ENCODE measurements around the gene BDH2. TPM values are rescaled to one million over a fixed set of nuclear protein-coding genes. Genes with fewer than 3 reads are reported as not detected.

BDH2 gene
- total RNA-seq, 1 donor from 2014 or later, result 27.2 TPM

DNA sequence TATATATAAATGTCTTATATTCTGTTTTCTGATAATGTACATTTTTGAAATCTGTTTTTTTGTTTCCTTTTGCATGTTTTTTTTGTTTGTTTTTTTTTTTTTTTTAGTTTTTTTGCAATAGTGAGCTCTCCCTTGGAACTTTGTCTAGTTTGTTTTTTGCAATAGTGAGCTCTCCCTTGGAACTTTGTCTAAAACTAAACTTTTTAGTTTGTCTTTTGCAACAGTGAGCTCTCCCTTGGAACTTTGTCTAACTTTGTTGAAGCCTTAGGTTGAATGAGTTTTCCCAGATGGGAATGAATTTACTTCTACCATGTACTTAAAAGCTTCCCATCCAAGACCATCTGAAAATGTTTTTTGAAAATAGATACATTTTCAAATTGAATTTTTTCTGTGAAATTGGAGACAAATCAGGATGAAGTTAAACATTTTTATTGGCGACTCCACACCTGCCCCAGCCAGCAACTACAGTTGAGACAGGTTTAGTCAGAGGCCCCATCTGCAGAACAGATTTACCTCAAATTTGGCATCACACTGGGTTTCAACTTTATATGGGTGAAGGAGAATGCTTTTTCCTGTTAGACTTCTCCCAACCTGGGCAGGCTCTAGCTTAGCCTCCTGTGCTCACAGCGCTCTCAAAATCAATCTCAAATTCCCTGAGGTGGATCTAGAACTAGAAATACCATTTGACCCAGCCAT lies 39.0 kb downstream of the BDH2 start:
- H3K4me3 ChIP-seq, result no peak overlapping the region
- DNase-seq, result no peak
- no peak overlapping the region for H3K27ac ChIP-seq (replicated peaks)
- intact Hi-C loops (cut with micrococcal nuclease), result no loop called here
- H3K9me3 ChIP-seq (replicated peaks), result no peaks in the 10 kb centered on the region
- H3K4me1 ChIP-seq, result no peaks in the 10 kb centered on the region
- H3K27me3 ChIP-seq (ENCODE audit: low read depth), result no peaks in the 10 kb centered on the region
- H3K36me3 ChIP-seq, result no peaks in the 10 kb centered on the region
- TF ChIP-seq, protein P1, sequence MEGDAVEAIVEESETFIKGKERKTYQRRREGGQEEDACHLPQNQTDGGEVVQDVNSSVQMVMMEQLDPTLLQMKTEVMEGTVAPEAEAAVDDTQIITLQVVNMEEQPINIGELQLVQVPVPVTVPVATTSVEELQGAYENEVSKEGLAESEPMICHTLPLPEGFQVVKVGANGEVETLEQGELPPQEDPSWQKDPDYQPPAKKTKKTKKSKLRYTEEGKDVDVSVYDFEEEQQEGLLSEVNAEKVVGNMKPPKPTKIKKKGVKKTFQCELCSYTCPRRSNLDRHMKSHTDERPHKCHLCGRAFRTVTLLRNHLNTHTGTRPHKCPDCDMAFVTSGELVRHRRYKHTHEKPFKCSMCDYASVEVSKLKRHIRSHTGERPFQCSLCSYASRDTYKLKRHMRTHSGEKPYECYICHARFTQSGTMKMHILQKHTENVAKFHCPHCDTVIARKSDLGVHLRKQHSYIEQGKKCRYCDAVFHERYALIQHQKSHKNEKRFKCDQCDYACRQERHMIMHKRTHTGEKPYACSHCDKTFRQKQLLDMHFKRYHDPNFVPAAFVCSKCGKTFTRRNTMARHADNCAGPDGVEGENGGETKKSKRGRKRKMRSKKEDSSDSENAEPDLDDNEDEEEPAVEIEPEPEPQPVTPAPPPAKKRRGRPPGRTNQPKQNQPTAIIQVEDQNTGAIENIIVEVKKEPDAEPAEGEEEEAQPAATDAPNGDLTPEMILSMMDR (IDR thresholded peaks at IDR 0.05; ENCODE audit: borderline replicate concordance), result no peak

DNA sequence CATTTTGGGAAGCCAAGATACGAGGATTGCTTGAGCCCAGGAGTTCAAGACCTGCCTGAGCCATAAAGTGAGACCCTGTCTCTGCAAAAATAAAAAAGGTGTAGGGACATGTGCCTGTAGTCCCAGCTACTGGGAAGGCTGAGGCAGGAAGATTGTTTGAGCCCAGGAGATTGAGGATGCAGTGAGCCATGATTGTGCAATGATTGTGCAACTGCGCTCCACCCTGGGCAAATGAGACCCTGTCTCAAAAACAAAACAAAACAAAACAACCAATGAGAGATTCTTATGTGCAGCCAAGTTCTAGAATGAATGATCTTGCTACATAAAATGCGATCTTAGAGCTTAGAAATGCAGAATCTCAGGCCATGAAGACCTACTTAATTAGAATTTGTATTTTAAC lies 45.6 kb downstream of the BDH2 start:
- no peak overlapping the region for H3K4me3 ChIP-seq
- TF ChIP-seq, protein P1 (IDR thresholded peaks at IDR 0.05; ENCODE audit: borderline replicate concordance), result no peak

GRCh38 chr4:103052779-103053178 lies 46.9 kb downstream of the BDH2 start:
- Histone ChIP-seq H3K27ac (replicated peaks) (no peak overlapping the region), H3K4me1 (no peaks in the 10 kb centered on the region), H3K36me3 (peaks cover 5% of the 10 kb centered on the region), H3K9me3 (replicated peaks) (no peaks in the 10 kb centered on the region), H3K27me3 (ENCODE audit: low read depth) (no peaks in the 10 kb centered on the region), H3K4me3 (no peak overlapping the region)
- TF ChIP-seq, protein P1 (IDR thresholded peaks at IDR 0.05; ENCODE audit: borderline replicate concordance), result no peak
- no peak for DNase-seq
- intact Hi-C loops (cut with micrococcal nuclease), result no loop called here

More for the DNA sequence above, 45.6 kb downstream of the BDH2 start:
- Histone ChIP-seq H3K27ac (replicated peaks) (no peak overlapping the region), H3K4me1 (no peaks in the 10 kb centered on the region), H3K9me3 (replicated peaks) (no peaks in the 10 kb centered on the region), H3K27me3 (ENCODE audit: low read depth) (no peaks in the 10 kb centered on the region), H3K36me3 (peaks cover 5% of the 10 kb centered on the region)
- no peak for DNase-seq
- intact Hi-C loops (cut with micrococcal nuclease), result no loop called here

DNA sequence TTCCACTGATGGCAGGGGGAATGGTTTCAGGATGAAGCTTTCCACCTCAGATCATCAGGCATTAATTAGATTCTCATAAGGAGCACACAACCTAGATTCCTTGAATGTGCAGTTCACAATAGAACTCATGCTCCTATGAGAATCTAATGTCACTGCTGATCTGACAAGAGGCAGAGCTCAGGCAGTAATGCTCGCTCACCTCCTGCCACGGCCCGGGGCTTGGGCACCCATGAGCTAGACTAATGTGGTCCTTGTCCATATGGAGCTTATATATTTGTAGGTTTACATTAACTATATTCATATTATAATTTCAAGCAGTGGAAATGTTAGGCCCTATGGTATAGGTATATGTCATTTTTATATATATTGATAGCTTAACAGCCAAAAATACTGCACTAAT lies 47.5 kb downstream of the BDH2 start:
- no peak overlapping the region for H3K27ac ChIP-seq (replicated peaks)
- H3K27me3 ChIP-seq (ENCODE audit: low read depth), result no peaks in the 10 kb centered on the region
- intact Hi-C loops (cut with micrococcal nuclease), result no loop called here
- no peaks in the 10 kb centered on the region for H3K4me1 ChIP-seq
- TF ChIP-seq, protein P1 (IDR thresholded peaks at IDR 0.05; ENCODE audit: borderline replicate concordance), result no peak
- no peak overlapping the region for H3K4me3 ChIP-seq
- DNase-seq, result no peak
- peaks cover 5% of the 10 kb centered on the region for H3K36me3 ChIP-seq
- no peaks in the 10 kb centered on the region for H3K9me3 ChIP-seq (replicated peaks)

GRCh38 chr4:103050736-103051436 lies 48.7 kb downstream of the BDH2 start:
- H3K27ac ChIP-seq (replicated peaks), result no peak overlapping the region
- H3K4me3 ChIP-seq, result no peak overlapping the region
- no peaks in the 10 kb centered on the region for H3K27me3 ChIP-seq (ENCODE audit: low read depth)
- TF ChIP-seq, protein P1 (IDR thresholded peaks at IDR 0.05; ENCODE audit: borderline replicate concordance), result no peak
- DNase-seq, result no peak
- H3K9me3 ChIP-seq (replicated peaks), result no peaks in the 10 kb centered on the region
- no peaks in the 10 kb centered on the region for H3K4me1 ChIP-seq
- intact Hi-C loops (cut with micrococcal nuclease), result no loop called here
- H3K36me3 ChIP-seq, result peaks cover 5% of the 10 kb centered on the region

All from left ventricle myocardium inferior (tissue), 1 donor.